GM19239 (cell line): Measurements from ENCODE around the gene WDR59.
"Not testable (repeated sequence)": the region's sequence is repeated elsewhere in the genome, so short reads cannot be mapped to it uniquely, and the experiment has no call there.

Experiments
- DNase-seq: peaks from one replicate; pipeline ENCODE4 v3.0.0; 2011; ENCODE audit warnings: low spot score; ENCODE audit not compliant: insufficient read length
- FAIRE-seq: peaks from 2 replicates; lab custom pipeline; 2011; peaks lifted over from hg19 to GRCh38; lab: Jason Lieb, UNC

Gene WDR59

DNA sequence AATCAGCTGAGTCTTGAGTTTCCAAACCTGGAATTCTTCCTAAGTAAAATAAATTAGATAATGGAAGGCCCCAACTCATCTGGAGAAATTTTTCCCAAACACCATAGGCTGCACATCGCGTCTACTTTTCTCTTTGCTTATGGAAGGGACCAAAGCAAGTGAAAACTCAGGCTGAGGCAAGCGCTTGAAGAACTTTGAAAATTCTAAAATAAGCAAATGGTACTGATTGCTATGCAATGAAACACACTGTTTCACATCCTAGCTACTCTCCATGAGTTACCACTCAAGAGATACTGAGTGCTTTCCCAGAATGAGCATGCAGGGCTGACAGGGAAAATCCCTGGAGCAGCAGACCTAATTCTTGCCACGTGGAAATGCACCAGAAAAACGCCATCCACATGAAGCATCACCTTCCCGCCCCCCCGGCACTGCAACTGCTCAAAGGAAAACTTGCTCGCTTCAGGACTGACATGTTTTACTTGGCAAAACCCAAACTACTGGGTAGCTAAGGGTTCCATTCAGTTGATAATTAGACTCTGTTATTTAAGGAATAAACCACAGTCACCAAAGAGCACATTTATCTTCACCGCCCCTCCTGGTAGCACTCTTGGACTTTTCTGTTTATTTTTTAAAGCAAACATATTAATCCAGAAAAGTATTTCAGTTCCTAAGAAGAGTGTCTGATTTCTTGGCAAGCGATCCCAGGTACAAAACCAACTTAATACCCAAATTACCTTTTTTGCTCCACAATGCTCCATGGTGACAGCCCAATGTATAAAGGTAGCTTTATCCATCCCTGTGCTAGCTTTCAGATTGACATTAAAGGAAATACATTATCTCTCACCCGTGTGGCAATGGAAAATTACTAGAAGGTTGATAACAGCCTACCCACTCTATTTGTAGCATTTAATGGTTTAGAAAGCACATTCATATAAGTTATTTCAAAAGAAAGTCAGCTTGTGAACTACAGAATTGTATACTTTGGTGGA, 62.5 kb downstream of the WDR59 start:
- FAIRE-seq = no peak
- no peak for DNase-seq

GRCh38 chr16:74921051-74921450, 63.9 kb downstream of the WDR59 start:
- FAIRE-seq (no peak), DNase-seq (no peak)

- FAIRE-seq (no peak), DNase-seq (no peak)
These were observed 75.3 kb downstream of the WDR59 start for GRCh38 chr16:74909665-74910064.

DNA sequence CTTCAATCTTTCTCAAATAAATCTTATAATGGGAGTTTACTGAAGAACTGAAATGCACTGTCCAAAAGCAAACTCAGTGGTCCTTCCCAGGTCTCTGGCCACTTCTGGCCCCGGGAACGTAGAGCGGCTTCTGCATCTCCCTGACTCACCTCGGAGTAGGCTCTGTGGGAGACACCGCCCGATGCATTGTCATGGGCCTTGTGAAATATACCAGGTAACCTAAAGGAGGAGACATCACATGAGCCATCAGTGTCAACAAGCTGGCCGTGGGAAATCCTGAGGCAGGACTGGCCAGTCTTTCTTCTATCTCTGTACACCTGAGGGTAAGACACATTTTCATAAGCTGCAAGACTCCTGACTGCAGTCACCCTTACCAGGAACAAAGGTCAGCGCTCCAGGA, 76.2 kb downstream of the WDR59 start:
- not testable (repeated sequence) for FAIRE-seq, DNase-seq

DNA sequence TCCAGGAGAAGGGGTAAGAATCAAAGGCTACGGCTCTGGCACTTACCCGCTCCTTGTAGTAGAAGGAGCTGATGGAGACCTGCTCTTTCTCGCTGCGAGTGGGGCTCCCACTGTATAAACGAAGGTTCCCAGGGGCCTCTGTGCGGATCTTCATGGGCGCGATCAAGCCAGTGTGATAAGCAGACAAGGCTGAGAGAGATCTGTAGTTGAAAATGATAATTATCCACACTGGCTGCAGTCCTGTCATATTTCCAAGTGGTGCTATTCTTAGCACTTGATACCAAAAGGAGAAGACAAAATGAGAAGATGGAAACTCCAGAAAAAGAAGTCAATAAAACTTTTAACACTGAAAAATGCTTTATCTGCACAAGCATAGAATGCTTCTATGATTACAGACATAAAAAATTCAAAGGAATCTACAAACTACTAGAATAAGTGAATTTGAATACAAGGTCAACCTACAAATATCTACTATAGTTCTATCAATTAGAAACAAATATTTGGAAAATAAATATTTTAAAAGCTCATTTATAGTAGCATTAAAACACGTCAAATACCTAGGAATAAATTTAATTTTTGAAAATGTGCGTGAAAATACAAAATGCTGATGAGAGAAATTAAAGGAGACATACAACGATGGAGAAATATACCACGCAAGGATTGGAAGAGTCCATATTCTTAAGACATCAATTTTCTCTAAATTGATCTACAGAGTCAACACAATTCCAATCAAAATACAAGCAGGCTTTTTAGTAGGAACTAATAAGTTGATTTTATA, 80.8 kb downstream of the WDR59 start:
- FAIRE-seq (no peak), DNase-seq (no peak)

- DNase-seq = no peak
- no peak for FAIRE-seq
These were observed 81.8 kb downstream of the WDR59 start for GRCh38 chr16:74903120-74903519.

DNA sequence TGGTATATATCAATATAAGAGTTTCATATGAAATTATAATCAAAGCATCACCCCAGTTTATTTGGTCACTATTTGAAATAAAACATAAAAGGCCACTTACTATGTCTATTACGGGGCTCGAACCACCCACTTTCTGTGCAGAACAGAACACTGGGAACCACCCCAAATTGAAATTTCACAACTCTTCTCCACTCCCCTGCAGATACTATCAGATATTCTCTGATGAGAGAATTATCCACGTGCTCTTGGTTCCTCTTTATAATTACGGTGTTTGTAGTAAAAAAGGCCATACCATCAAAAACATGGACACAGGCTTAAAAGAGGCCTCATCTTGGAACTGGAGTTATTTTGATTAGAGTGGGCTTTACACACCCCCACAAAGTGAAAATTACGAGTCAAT, 82.8 kb downstream of the WDR59 start:
- DNase-seq = no peak
- FAIRE-seq = no peak

- no peak for DNase-seq
- FAIRE-seq = no peak
These were observed 83.3 kb downstream of the WDR59 start for GRCh38 chr16:74901606-74902005.

- FAIRE-seq (no peak), DNase-seq (no peak)
These were observed 85.1 kb downstream of the WDR59 start for GRCh38 chr16:74899816-74900215.

- DNase-seq = no peak
These were observed 86.3 kb downstream of the WDR59 start for GRCh38 chr16:74898659-74899058.

DNA sequence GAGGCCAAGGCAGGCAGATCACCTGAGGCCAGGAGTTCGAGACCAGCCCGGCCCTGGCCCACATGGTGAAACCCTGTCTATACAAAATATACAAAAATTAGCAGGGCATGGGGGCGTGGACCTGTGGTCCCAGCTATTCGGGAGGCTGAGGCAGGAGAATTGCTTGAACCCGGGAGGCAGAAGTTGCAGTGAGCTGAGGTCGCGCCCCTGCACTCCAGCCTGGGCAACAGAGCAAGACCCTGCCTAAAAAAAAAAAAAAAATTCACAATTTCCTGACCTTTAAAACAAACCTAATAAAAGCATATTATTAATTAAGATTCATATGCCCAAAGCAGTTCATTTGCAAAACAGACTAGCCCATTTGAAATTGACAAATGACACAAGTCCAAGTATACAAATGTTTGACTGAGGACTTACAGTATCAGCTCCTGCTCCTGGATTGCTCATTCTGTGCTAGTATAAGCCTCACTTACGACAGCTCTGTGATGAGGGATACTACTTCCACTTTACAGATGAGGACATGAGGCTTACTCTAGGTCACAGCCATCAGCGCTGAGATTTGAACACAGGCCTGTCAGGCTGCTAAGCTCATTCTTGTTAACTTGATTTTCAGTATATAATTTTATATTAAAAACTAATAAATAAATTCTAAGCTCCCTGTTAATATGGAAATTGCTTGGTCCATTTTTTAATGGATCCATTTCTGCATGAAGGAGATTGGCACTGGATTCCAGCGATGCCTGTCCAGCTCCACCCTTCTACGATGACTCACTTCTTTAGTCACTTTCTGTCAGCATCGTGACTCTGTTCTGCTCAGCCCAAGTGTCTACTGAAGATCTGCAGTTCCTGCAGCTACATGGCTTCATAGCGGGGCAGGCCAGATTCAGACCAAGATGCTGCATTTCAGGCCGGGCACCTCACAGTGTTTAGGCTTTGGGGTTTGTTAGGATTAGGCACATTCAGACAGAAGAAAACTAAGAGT, 88.2 kb downstream of the WDR59 start:
- DNase-seq (no peak), FAIRE-seq (no peak)

More at GRCh38 chr16:74898659-74899058, 86.3 kb downstream of the WDR59 start:
- FAIRE-seq = no peak

DNA sequence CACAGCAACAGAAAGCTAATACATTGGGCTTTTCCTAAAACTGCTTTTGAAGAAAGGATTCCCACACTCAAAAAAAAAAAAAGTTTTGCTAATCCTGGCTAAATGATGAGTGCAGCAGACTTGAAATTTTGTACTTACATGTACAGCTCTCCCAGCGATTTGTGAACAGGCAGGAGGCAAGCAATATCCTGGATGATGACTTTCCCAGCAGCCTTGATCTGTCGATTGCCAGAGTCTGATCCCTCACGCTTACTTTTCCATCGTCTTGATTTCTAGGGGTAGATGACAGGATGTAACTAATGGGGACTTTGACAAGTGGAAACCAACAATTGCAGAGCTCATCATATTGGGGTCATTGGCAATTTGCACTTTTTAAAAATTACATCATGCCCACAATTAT, 91.4 kb downstream of the WDR59 start:
- no peak for DNase-seq
- FAIRE-seq = no peak

DNA sequence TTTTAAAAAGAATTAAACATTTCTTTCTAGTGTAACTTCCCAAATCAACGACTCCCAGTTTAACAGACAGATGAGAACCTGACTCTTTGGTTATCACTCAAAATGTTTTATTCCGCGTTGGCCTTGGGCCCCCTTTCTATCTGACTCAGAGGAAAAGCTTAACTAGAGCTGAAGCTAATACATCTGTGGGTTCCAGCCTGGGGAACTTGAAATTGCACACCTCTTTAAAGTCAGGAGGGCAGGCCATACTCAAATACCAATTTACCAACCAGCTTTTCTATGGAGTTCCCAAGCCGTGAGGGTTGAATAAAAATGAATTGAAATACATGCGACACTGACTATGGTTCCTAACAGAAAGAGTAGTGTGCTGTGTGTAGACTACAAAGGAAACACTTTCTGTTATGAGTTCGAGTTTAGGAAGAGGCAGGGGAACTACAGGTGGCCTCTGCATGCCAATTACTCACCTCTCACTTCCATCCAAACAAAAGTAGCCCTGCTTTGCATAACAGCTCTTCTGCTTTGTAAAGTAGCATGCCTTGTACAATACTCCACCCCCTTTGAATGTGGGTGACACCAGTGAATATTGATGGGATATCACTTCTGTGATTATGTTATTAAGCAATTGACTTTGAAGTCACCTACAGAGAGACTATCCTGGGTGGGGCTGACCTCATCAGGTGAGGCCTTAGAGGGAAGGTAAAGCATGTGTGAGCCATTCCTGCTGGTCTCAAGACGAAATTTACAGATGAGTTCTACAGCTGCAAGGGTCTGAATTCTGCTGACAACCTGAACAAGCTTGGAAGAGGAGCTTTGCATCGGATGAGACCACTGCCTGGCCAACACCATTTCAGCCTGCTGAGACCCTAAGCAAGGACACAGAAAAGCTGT, 92.1 kb downstream of the WDR59 start:
- peak; percentile 82 for FAIRE-seq
- peak; percentile 40 for DNase-seq

- FAIRE-seq (no peak), DNase-seq (no peak)
These were observed 96.0 kb downstream of the WDR59 start for GRCh38 chr16:74888888-74889287.

- DNase-seq (no peak), FAIRE-seq (no peak)
These were observed 96.6 kb downstream of the WDR59 start for GRCh38 chr16:74888232-74888862.

GRCh38 chr16:74887084-74887483, 97.8 kb downstream of the WDR59 start:
- no peak for FAIRE-seq

DNA sequence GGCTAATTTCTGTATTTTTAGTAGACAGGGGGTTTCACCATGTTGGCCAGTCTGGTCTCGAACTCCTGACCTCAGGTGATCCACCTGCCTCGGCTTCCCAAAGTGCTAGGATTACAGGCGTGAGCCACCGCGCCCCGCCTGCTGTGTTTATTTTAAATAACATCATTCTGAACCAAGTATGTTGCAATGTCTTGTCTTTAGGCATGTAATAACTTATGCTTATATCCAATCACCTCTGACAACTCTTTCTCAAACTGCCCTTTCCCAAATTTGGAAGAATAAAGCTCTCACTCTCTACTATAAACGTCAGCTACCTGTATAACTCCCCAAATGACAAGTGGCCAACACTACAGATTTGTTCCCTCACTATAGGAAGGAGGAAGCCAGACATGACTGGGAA, 107.2 kb downstream of the WDR59 start:
- DNase-seq (no peak), FAIRE-seq (no peak)

More at GRCh38 chr16:74887084-74887483, 97.8 kb downstream of the WDR59 start:
- DNase-seq = no peak

DNA sequence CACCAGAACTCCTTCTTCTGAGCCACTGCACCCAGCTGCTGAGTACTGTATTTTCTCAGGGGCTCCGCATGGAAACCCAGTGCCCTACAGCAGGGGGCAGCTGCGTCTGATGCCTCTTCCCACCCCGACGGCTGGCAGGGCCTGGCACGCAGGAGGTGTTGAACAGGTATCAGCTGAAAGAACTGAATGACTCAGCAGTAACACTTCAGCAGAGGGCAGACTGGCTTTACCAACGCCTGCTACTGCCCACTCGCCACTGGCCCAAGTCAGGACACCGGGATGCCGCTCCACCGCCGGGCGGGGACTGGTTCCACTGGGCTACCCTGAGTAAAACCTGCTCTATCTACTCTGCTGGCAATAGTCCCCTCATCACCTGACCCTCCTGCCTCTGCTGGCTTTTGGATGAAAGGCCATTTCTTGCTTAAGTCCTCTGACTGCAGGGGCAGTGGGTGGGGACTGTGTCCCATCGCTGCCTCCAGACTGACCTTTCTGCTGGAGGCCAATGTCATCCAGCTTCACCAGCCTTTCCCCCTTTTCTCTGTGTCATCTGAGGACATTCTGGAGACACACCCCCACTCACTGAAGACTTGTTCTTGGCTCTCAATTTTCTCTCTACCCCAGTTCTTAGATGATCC, 109.9 kb downstream of the WDR59 start:
- DNase-seq = no peak

More for the DNA sequence above, 109.9 kb downstream of the WDR59 start:
- FAIRE-seq = no peak
